HepG2 (cell line): ENCODE data around the gene B4GALT1. TPM values are rescaled to one million over a fixed set of nuclear protein-coding genes. Genes with fewer than 3 reads are reported as not detected.

Source experiments
- DMAP1 ChIP-seq: IDR thresholded peaks from 2 replicates; pipeline ENCODE4 v1.6.1; 2016
- MYC ChIP-seq: sonication (generic); formaldehyde crosslinking; IDR thresholded peaks from 2 replicates; pipeline ENCODE4 v1.9.0; 2021; ENCODE audit warnings: missing genetic modification reagents, borderline replicate concordance
- NFKB2 ChIP-seq: sonication (generic); formaldehyde crosslinking; IDR thresholded peaks from 2 replicates; pipeline ENCODE4 v1.4.0; 2020; ENCODE audit warnings: missing genetic modification reagents, borderline replicate concordance
- RNF2 ChIP-seq: fragments of 450-650 bp; conservative IDR thresholded peaks from 2 replicates; pipeline ENCODE4 v1.6.1; 2016; ENCODE audit warnings: low read depth
- SAFB2 ChIP-seq: sonication (generic); formaldehyde crosslinking; IDR thresholded peaks from 2 replicates; pipeline ENCODE4 v1.5.1; 2020; ENCODE audit warnings: missing genetic modification reagents, low read depth, mild to moderate bottlenecking, borderline replicate concordance
- THYN1 ChIP-seq: sonication (generic); formaldehyde crosslinking; IDR thresholded peaks from 2 replicates; pipeline ENCODE4 v1.8.1; 2023; ENCODE audit warnings: low read depth, mild to moderate bottlenecking, moderate library complexity, missing genetic modification reagents, borderline replicate concordance
- polyA plus RNA-seq, 8 experiments: library from polyadenylated mRNA; depleted of rRNA in 3 of 8; stranded (reverse) in 7 of 8; unstranded in 1 of 8; fragments of >200 nt; fragmentation: Illumina TruSeq in 4 of 8; extraction: Trizol in 4 of 8; gene quantifications; 2 replicates each; pipeline versions ENCODE4 v1.2.1 to v1.2.3, GENCODE V29; 2011 to 2016; ENCODE audit warnings: low read depth in 4 of 8, missing spikeins in 1 of 8, mixed read lengths in 1 of 8; ENCODE audit not compliant: insufficient read depth in 1 of 8
- total RNA-seq, 5 experiments: library from RNA; depleted of rRNA; stranded (reverse); fragments of >200 nt; fragmentation: Illumina TruSeq; extraction: Trizol; gene quantifications; 2 replicates each; pipeline ENCODE4 v1.2.3, GENCODE V29; 2016; ENCODE audit warnings: low read depth in 1 of 5
- TF ChIP-seq, protein P1 (sequence below): sonication (generic); formaldehyde crosslinking; IDR thresholded peaks from 2 replicates; pipeline ENCODE4 v1.4.0; 2020; ENCODE audit warnings: missing genetic modification reagents
- TF ChIP-seq, protein P2 (sequence below): sonication (generic); formaldehyde crosslinking; IDR thresholded peaks from one replicate; pipeline ENCODE4 v1.5.1; 2020; ENCODE audit warnings: mild to moderate bottlenecking, missing genetic modification reagents; ENCODE audit errors: not compliant biosample characterization
- TF ChIP-seq, protein P3 (sequence below): sonication (generic); formaldehyde crosslinking; IDR thresholded peaks from 2 replicates; pipeline ENCODE4 v1.5.1; 2020; ENCODE audit warnings: mild to moderate bottlenecking, missing genetic modification reagents, moderate library complexity
- TF ChIP-seq, protein P4 (sequence below): sonication (generic); formaldehyde crosslinking; IDR thresholded peaks from 2 replicates; pipeline ENCODE4 v1.4.0; 2020; ENCODE audit warnings: missing genetic modification reagents

The B4GALT1 gene
- total and polyA plus RNA-seq, 2 of the 13 experiments (the other 11 are each of a cell fraction or from before 2014, with no cell fraction given), result 15.7 to 33.5 TPM

DNA sequence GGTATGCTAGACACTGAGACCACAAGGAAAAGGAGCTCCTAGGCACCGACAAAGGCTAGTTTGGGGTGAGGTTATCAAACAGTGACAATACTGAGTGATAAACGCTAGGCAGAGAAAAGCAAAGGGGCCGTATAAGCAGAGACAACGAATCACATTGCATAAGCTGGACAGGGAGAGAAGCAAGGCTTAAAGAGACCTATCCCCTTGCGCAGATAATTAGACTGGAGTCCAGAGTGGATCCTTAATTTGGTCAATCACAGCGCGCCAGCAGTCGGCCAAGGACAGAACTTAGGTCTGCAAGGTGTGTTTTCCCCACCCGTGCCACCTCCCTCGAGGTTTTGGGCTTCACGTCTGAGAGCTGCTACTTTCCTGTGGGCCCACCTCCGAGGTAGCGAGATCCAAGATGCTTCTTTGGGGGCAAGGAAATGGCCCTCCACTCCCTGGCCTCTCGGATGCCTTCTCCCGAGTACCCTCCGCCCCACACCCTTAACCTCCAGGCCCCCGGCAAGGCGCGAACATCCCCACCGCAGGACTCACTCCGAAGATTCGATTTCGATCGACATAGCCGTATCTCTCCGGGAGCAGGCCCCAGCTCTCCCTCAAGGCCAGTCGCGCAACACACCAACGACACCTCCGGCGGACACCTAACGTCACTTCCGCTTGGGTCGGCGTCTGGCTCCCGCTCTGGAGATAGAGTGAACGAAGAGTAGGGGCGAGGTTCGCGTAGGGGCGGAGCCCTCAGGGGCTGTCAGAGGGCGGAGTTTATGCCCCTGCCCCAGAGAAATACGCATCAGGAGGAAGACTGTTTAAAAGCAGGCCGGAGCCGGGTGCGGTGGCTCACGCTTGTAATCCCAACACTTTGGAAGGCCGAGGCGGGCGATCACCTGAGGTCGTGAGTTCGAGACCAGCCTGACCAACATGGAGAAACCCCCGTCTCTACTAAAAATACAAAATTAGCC is 90.8 kb downstream of the B4GALT1 start, which contains the start of gene SMU1 (continued):
- TF ChIP-seq, protein P1, sequence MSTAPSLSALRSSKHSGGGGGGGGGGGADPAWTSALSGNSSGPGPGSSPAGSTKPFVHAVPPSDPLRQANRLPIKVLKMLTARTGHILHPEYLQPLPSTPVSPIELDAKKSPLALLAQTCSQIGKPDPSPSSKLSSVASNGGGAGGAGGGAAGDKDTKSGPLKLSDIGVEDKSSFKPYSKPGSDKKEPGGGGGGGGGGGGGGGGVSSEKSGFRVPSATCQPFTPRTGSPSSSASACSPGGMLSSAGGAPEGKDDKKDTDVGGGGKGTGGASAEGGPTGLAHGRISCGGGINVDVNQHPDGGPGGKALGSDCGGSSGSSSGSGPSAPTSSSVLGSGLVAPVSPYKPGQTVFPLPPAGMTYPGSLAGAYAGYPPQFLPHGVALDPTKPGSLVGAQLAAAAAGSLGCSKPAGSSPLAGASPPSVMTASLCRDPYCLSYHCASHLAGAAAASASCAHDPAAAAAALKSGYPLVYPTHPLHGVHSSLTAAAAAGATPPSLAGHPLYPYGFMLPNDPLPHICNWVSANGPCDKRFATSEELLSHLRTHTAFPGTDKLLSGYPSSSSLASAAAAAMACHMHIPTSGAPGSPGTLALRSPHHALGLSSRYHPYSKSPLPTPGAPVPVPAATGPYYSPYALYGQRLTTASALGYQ (CRISPR knock-in tag), result no peak
- TF ChIP-seq, protein P2, sequence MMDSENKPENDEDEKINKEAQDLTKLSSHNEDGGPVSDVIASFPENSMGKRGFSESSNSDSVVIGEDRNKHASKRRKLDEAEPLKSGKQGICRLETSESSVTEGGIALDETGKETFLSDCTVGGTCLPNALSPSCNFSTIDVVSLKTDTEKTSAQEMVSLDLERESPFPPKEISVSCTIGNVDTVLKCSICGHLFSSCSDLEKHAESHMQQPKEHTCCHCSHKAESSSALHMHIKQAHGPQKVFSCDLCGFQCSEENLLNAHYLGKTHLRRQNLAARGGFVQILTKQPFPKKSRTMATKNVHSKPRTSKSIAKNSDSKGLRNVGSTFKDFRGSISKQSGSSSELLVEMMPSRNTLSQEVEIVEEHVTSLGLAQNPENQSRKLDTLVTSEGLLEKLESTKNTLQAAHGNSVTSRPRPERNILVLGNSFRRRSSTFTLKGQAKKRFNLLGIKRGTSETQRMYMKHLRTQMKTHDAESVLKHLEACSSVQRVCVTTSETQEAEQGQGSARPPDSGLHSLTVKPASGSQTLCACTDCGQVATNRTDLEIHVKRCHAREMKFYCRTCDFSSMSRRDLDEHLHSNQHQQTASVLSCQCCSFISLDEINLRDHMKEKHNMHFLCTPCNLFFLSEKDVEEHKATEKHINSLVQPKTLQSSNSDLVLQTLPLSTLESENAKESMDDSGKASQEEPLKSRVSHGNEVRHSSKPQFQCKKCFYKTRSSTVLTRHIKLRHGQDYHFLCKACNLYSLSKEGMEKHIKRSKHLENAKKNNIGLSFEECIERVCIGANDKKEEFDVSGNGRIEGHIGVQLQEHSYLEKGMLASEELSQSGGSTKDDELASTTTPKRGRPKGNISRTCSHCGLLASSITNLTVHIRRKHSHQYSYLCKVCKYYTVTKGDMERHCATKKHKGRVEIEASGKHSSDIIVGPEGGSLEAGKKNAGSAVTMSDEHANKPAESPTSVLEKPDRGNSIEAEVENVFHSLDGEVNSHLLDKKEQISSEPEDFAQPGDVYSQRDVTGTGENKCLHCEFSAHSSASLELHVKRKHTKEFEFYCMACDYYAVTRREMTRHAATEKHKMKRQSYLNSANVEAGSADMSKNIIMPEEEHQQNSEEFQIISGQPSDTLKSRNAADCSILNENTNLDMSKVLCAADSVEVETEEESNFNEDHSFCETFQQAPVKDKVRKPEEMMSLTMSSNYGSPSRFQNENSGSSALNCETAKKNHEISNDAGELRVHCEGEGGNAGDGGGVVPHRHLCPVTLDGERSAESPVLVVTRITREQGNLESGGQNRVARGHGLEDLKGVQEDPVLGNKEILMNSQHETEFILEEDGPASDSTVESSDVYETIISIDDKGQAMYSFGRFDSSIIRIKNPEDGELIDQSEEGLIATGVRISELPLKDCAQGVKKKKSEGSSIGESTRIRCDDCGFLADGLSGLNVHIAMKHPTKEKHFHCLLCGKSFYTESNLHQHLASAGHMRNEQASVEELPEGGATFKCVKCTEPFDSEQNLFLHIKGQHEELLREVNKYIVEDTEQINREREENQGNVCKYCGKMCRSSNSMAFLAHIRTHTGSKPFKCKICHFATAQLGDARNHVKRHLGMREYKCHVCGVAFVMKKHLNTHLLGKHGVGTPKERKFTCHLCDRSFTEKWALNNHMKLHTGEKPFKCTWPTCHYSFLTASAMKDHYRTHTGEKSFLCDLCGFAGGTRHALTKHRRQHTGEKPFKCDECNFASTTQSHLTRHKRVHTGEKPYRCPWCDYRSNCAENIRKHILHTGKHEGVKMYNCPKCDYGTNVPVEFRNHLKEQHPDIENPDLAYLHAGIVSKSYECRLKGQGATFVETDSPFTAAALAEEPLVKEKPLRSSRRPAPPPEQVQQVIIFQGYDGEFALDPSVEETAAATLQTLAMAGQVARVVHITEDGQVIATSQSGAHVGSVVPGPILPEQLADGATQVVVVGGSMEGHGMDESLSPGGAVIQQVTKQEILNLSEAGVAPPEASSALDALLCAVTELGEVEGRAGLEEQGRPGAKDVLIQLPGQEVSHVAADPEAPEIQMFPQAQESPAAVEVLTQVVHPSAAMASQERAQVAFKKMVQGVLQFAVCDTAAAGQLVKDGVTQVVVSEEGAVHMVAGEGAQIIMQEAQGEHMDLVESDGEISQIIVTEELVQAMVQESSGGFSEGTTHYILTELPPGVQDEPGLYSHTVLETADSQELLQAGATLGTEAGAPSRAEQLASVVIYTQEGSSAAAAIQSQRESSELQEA (CRISPR knock-in tag), result peak; percentile 24
- TF ChIP-seq RNF2, result no peak
- TF ChIP-seq NFKB2 (CRISPR knock-in tag), result peak; percentile 79; the same call in 1 of the 2 replicates
- TF ChIP-seq, protein P3, sequence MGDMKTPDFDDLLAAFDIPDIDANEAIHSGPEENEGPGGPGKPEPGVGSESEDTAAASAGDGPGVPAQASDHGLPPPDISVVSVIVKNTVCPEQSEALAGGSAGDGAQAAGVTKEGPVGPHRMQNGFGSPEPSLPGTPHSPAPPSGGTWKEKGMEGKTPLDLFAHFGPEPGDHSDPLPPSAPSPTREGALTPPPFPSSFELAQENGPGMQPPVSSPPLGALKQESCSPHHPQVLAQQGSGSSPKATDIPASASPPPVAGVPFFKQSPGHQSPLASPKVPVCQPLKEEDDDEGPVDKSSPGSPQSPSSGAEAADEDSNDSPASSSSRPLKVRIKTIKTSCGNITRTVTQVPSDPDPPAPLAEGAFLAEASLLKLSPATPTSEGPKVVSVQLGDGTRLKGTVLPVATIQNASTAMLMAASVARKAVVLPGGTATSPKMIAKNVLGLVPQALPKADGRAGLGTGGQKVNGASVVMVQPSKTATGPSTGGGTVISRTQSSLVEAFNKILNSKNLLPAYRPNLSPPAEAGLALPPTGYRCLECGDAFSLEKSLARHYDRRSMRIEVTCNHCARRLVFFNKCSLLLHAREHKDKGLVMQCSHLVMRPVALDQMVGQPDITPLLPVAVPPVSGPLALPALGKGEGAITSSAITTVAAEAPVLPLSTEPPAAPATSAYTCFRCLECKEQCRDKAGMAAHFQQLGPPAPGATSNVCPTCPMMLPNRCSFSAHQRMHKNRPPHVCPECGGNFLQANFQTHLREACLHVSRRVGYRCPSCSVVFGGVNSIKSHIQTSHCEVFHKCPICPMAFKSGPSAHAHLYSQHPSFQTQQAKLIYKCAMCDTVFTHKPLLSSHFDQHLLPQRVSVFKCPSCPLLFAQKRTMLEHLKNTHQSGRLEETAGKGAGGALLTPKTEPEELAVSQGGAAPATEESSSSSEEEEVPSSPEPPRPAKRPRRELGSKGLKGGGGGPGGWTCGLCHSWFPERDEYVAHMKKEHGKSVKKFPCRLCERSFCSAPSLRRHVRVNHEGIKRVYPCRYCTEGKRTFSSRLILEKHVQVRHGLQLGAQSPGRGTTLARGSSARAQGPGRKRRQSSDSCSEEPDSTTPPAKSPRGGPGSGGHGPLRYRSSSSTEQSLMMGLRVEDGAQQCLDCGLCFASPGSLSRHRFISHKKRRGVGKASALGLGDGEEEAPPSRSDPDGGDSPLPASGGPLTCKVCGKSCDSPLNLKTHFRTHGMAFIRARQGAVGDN (CRISPR knock-in tag), result peak; percentile 96
- TF ChIP-seq MYC (CRISPR knock-in tag), result peak; percentile 73
- TF ChIP-seq THYN1 (CRISPR knock-in tag), result no peak
- TF ChIP-seq SAFB2 (CRISPR knock-in tag), result no peak
- TF ChIP-seq, protein P4, sequence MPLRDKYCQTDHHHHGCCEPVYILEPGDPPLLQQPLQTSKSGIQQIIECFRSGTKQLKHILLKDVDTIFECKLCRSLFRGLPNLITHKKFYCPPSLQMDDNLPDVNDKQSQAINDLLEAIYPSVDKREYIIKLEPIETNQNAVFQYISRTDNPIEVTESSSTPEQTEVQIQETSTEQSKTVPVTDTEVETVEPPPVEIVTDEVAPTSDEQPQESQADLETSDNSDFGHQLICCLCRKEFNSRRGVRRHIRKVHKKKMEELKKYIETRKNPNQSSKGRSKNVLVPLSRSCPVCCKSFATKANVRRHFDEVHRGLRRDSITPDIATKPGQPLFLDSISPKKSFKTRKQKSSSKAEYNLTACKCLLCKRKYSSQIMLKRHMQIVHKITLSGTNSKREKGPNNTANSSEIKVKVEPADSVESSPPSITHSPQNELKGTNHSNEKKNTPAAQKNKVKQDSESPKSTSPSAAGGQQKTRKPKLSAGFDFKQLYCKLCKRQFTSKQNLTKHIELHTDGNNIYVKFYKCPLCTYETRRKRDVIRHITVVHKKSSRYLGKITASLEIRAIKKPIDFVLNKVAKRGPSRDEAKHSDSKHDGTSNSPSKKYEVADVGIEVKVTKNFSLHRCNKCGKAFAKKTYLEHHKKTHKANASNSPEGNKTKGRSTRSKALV (CRISPR knock-in tag), result peak; percentile 74; the same call in 1 of the 2 replicates
- peak; percentile 78 for TF ChIP-seq DMAP1
